Brain microvascular endothelial cell (primary cell): ENCODE results near the gene WDR7.

Experiments
- DNase-seq: peaks from one replicate; pipeline ENCODE4 v3.0.0-alpha.2; 2020
- H3K27ac ChIP-seq: fragments of 250-450 bp; sonication (Bioruptor Pico); 2 replicates; pipeline ENCODE4 v1.5.1; 2020; ENCODE audit warnings: mild to moderate bottlenecking, moderate library complexity
- H3K27me3 ChIP-seq: fragments of 250-450 bp; sonication (Bioruptor Pico); replicated peaks from 2 replicates; pipeline ENCODE4 v1.5.1; 2020; ENCODE audit warnings: mild to moderate bottlenecking
- H3K36me3 ChIP-seq: fragments of 250-450 bp; sonication (Bioruptor Pico); replicated peaks from 2 replicates; pipeline ENCODE4 v1.5.1; 2020; ENCODE audit warnings: mild to moderate bottlenecking
- H3K4me3 ChIP-seq: 2 replicates; pipeline ENCODE4 v1.5.1; 2011; ENCODE audit warnings: low read depth, mild to moderate bottlenecking, control low read depth, low read length, moderate library complexity
- in situ Hi-C: cut with HindIII; loops from 2 replicates; pipeline ENCODE4 v1.10.0; 2017; ENCODE audit warnings: low sequenced_read_pairs, low pct_ligation_motif_present
- TF ChIP-seq, protein P1 (sequence below): IDR thresholded peaks from 2 replicates; pipeline ENCODE4 v1.5.1; 2011; ENCODE audit warnings: low read depth, mild to moderate bottlenecking, moderate library complexity, low read length, control low read depth, inconsistent platforms; ENCODE audit errors: missing control alignments

The WDR7 gene

DNA sequence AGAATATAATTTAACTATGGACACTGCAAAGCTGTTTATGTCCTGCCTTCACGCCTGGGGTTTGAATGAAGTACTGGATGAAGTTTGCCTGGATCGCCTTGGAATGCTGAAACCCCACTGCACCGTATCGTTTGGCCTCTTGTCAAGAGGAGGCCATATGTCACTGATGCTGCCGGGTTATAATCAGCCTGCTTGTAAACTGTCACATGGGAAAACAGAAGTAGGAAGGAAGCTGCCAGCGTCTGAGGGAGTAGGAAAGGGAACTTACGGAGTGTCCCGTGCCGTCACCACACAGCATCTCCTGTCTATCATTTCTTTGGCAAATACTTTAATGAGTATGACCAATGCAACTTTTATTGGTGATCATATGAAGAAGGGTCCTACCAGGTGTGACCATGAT is 105.8 kb downstream of the WDR7 start:
- DNase-seq = no peak
- H3K27ac ChIP-seq = no peak overlapping the region
- no peak overlapping the region for H3K4me3 ChIP-seq
- H3K27me3 ChIP-seq = no peaks in the 10 kb centered on the region
- in situ Hi-C loops = no loop called here
- TF ChIP-seq, protein P1, sequence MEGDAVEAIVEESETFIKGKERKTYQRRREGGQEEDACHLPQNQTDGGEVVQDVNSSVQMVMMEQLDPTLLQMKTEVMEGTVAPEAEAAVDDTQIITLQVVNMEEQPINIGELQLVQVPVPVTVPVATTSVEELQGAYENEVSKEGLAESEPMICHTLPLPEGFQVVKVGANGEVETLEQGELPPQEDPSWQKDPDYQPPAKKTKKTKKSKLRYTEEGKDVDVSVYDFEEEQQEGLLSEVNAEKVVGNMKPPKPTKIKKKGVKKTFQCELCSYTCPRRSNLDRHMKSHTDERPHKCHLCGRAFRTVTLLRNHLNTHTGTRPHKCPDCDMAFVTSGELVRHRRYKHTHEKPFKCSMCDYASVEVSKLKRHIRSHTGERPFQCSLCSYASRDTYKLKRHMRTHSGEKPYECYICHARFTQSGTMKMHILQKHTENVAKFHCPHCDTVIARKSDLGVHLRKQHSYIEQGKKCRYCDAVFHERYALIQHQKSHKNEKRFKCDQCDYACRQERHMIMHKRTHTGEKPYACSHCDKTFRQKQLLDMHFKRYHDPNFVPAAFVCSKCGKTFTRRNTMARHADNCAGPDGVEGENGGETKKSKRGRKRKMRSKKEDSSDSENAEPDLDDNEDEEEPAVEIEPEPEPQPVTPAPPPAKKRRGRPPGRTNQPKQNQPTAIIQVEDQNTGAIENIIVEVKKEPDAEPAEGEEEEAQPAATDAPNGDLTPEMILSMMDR = no peak
- H3K36me3 ChIP-seq = no peaks in the 10 kb centered on the region

DNA sequence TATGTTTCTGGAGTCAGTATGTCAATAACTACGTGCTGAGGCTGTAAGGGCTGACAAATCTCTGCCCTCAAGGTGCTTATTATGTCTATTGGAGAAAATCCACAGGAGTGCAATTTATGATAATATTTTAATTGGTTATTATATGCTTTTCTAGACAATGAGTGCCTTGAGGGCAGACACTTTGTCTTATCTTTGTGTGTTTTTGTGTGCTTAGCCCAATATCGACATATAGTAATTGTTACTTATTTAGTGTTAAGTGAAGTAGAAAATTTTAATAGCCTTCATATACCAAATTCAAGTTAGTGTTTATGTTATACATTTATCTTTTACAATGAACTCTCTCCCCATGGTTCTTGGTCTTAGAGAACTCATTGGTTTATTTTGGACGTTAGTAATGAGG is 118.9 kb downstream of the WDR7 start:
- no peak for DNase-seq
- in situ Hi-C loops = no loop called here
- TF ChIP-seq, protein P1 = no peak
- H3K27ac ChIP-seq = no peak overlapping the region
- H3K36me3 ChIP-seq = no peaks in the 10 kb centered on the region
- H3K27me3 ChIP-seq = no peaks in the 10 kb centered on the region
- H3K4me3 ChIP-seq = no peak overlapping the region

DNA sequence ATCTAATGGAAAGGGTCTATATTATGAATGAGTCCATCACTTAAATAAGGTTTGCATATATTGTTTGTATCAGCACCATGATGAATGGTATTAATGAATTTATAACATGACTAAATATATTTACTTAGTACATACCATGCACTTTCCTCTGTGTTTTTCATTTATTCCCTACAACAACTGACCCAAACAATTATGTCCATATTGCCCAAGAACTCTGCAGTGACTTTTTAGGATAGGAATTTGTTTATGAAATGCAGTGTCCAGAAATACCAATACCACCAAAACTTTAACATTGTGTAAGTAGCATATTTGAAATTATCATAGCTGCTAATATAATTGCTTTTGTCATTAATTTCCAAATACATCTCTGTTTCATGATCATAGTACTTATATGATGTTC is 119.7 kb downstream of the WDR7 start:
- Histone ChIP-seq H3K4me3 (no peak overlapping the region), H3K36me3 (no peaks in the 10 kb centered on the region), H3K27me3 (no peaks in the 10 kb centered on the region), H3K27ac (no peak overlapping the region)
- in situ Hi-C loops = no loop called here
- TF ChIP-seq, protein P1 = no peak
- DNase-seq = no peak

DNA sequence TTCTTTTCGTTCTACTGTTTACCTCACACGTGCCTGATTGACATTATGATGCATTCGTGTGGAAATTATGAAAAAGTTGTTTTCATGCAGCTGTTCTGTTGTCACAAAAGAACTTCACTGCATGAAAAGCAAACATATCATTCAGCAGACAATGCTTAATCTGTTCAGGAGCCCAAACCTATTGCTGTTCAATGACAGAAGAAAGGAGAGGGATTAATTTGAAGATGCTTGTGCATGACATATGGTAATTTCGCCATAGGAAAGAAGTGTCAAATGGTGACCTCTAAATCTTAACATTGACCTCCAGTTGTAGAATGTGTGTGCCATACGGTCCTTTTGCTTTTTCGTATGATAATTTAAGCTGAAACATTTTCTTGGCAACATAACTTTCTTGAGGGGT is 124.5 kb downstream of the WDR7 start:
- no peak for DNase-seq
- no peaks in the 10 kb centered on the region for H3K36me3 ChIP-seq
- no peak overlapping the region for H3K27ac ChIP-seq
- H3K4me3 ChIP-seq = no peak overlapping the region
- no peaks in the 10 kb centered on the region for H3K27me3 ChIP-seq
- TF ChIP-seq, protein P1 = no peak
- in situ Hi-C loops = no loop called here

DNA sequence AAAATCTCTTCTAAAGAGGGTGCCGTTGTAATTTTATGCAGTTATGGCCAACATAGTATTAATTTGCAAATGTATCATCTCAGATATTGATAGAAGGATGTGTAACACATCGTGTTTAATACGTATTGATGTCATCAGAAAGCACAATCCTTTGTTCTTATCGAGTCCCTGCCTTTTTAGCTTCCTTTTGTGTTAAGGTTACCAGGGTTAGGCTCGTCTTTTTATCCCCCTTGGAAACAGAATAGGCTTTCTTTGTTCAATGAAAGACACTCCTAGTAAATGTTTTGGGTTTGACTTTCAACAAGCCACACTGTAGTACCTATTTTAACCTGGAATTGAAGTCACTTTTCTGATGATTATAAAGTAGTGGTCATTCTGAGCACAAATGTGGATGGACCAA is 136.2 kb downstream of the WDR7 start:
- TF ChIP-seq, protein P1 = no peak
- Histone ChIP-seq H3K4me3 (no peak overlapping the region), H3K27ac (no peak overlapping the region), H3K36me3 (no peaks in the 10 kb centered on the region), H3K27me3 (no peaks in the 10 kb centered on the region)
- in situ Hi-C loops = no loop called here
- no peak for DNase-seq
